Stromal cell of bone marrow (primary cell): ENCODE results near the gene CEP78.
"Not testable (repeated sequence)": the region's sequence is repeated elsewhere in the genome, so short reads cannot be mapped to it uniquely, and the experiment has no call there.

Experiments
- DNase-seq: peaks from one replicate; pipeline ENCODE4 v3.0.0-alpha.2; 2012; ENCODE audit warnings: low read depth

Gene CEP78

DNA sequence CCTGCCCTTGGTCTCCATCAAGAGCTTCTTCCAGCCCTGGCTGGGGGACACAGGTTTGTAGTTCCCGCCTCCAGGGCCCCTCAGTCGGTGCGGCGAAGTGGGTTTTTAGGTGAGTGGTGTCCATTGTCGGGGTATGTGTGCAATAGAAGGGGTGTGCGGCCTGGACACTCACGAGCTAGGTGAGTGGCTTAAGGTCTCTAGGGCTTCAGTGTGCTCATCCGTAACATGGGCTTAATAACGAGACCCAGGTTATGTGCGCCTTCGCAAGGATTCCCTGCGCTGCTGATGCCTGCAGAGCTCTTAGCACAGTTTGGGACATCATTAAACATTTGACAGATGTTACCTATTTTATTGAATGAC lies 656 bp downstream of the CEP78 start:
- no peak for DNase-seq

DNA sequence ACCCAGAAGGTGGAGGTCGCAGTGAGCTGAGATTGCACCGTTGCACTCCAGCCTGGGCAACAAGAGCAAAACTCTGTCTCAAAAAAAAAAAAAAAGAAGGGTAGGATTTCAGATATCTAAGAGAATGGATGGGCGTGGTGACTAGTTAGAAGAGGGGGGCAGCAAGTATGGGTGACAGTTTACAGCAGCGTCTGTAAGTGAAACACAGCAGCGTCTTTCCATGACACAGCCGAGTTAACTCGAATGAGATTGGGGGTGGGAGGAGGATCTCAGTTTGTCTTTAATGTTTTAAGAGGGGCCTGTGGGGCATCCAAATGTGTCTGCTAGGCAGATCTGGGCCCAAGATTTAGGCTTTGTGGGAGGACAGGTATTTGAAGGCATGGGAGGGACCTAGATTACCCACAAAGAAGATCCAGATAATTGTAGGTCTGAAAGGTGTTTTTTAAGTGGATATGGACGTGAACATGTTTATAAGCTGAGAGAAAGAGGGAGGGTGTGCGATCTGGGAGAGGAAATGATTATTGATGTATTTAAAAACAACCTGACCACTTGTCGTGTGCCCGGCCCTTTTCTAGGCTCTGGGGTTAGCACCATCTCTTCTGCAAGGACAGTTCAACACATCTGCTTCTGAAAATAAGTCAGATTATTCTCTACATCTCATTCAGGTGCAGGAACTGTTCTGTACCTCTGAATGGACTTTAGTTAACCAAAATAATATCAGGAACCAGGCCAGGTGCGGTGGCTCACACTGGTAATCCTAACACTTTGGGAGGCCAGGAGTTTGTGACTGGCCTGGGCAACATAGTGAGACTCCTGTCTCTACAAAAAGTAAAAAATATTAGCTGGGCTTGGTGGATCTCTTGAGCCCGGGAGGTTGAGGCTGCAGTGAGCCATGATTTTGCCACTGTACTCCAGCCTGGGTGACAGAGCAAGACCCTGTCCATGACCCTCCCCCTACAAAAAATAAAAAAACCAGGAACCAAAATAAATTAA lies 2.5 kb downstream of the CEP78 start:
- no peak for DNase-seq

- no peak for DNase-seq
Measured at GRCh38 chr9:78239506-78239905, 3.6 kb downstream of the CEP78 start.

GRCh38 chr9:78242041-78242440 lies 6.2 kb downstream of the CEP78 start:
- no peak for DNase-seq

- DNase-seq, result no peak
Measured at GRCh38 chr9:78243130-78243529, 7.3 kb downstream of the CEP78 start.

- DNase-seq, result no peak
Measured at GRCh38 chr9:78245401-78245800, 9.5 kb downstream of the CEP78 start.

DNA sequence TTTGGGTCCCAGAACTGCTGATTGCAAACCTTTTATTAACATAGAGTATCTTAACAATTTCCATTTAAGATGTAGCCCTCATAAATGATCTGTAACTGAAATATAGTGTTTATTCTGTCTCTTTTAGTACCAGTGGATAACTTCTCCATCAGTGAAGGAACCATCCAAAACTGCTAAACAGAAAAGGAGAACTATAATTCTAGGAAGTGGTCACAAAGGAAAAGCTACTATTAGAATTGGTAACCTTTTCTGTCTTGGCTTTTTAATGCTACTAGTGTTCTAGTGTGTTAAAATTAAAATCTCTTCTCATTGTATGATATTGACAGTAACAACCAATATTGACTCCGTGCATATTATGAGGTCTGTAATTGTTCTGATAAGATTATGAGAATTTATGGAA lies 12.8 kb downstream of the CEP78 start:
- DNase-seq, result no peak

DNA sequence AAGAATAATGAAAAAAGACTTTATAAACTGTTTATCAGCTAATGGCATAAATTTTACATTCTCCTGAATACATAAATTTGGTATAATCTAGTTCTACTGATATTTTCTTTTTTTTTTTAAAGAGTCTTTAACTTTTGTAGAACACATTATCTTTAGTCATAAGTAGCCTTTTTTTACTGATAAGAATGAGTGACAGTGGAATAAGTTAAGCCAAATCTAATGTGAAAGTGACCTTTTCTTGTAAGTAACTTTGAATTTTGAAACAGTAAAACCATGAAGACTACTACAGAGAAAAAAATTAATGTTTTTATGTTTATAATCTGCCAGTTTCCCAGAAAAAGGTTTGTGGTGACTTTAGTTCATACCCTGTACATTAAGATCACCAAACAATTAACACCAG lies 13.7 kb downstream of the CEP78 start:
- DNase-seq, result no peak

DNA sequence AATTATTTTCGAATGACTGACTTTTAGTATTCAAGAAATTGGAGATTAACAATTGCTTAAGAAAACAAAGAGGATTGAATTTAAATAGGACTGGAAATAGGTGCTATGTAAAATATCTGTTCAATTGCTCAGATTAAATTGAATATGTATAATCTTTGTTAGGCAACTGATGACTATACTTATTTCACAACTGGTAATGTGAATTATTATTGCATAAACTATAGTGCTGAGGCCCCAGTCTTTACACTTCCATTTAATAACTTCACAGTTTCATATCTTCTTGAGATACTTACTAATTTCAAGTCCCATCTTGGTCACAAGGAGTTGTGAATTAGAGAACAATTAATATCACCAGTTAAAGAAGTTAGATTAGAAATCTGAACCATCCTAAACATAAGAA lies 16.7 kb downstream of the CEP78 start:
- DNase-seq, result no peak

GRCh38 chr9:78253285-78253684 lies 17.4 kb downstream of the CEP78 start:
- no peak for DNase-seq

GRCh38 chr9:78261403-78262001 lies 25.6 kb downstream of the CEP78 start:
- peak; percentile 17 for DNase-seq

DNA sequence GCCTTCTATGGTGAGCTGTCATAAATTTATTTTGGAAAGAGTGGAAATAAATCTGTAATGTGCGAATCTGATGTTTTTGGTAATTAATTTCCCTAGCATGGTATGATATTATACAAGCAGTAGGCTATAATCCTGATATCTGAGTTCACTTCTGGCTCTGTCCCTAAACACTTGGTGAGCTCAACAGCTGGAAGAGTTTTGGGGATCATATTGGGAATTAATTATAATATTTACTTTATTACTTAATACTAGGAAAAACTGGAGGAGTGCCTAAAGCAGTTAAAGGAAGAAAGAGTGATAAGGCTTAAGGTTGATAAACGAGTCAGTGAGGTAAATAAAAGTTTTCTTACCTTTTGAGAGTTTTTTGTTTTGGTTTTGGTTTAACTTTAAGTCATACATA lies 26.8 kb downstream of the CEP78 start:
- DNase-seq, result no peak

DNA sequence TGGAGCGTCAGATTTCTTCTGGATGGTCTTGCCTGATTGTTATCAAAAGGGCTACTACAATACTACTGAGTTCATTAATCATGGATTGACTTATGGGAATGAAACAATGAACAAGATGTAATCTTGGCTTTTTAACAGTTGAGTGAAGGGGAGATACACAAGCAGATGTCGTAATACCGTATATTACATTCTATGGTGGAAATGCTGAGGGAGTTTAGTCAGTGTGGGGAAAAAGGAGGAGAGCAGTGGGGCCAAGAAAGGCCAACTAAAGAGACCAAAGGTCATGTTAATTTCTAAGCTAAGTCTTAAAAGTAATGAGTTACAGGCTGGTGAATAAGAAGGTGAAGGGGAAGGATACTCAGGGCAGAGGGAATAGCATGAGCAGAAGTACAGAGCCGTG lies 32.0 kb downstream of the CEP78 start:
- DNase-seq, result no peak

- no peak for DNase-seq
Measured at GRCh38 chr9:78269784-78270183, 33.9 kb downstream of the CEP78 start.

DNA sequence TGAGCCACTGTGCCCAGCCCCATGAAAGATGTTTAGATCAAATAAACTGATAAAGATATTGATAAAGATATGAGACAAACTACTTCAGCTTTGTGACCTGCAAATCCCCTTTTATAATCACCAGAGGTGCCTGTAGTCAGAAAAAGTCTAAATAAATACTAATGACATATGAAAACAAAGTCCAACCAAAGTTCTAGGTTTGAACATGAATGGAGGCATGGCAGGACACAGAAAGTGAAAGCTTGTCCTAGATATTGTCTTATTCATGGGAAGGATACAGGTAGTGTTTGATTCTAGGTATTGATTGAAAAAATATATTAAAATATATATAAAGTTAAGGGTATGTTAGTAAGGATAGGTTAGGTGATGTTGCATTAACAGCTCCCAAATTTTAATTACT lies 36.4 kb downstream of the CEP78 start:
- DNase-seq, result no peak

DNA sequence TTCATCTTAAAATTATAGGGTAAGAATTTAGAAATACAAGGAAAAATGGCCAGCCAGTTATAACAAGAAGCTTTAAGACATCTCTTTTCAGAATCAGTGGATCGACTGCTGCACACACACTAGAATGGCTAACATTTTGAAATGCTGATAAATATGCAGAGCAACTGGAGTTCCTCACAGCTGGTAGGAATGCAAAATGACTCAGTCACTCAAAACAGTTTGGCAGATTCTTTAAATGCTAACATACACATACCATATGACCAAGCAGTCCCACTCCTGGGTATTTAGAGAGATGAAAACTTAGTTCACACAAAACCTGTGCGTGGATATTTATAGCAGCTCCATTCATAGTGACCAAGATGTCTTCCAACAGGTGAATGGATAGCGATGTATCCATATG lies 37.9 kb downstream of the CEP78 start:
- DNase-seq, result no peak

DNA sequence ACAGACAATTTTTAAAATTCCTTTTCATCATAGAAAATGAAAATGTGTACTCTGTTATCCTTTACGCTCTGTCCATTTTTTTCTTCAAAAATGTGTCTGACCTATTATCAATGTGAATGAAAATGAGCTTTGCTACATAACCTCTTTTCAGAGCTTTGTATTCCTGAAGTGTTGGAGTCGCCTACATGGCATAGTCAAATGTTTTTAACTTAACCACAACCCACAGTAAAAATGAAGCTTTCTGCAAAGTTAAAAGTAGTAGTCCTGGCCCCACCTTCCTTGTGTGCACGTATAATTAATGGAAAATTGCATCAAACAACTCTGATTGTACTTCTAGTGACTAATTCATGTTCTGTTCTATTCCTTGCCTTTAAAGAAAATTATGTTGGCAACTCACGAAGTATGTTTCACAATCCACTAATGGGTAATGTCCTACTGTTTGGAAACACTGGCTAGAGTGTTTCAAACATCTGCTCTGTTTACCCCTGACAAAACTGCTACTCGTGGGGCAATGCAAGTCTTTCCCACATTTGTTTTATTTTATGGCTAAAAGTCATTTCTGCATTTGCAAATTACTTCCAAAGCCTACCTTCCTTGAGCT lies 42.4 kb downstream of the CEP78 start:
- peak; percentile 82 for DNase-seq

- no peak for DNase-seq
Measured at GRCh38 chr9:78278801-78279200, 42.9 kb downstream of the CEP78 start.

GRCh38 chr9:78280982-78281668 lies 45.2 kb downstream of the CEP78 start:
- peak; percentile 61 for DNase-seq

GRCh38 chr9:78284181-78284580 lies 48.3 kb downstream of the CEP78 start:
- DNase-seq, result not testable (repeated sequence)

- DNase-seq, result no peak
Measured at GRCh38 chr9:78286125-78286524, 50.2 kb downstream of the CEP78 start.

DNA sequence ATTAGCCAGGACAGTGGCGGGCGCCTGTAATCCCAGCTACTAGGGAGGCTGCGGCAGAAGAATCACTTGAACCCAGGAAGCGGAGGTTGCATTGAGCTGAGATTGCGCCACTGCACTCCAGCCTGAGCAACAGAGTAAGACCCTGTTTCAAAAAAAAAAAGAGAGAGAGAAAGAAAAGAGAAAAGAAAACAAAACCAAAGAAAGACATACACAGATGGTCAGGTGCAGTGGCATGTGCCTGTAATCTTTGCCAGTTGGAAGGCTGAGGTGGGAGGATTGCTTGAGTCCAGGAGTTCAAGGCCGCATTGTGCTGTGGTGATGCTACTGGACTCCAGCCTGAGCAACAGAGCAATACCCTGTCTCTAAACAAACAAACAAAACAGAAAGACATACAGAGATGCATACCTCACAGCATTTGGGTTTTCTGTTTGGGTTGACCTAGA lies 51.1 kb downstream of the CEP78 start:
- no peak for DNase-seq
